Measurements from ENCODE around the gene TRIM72.
"Not testable (repeated sequence)": the region's sequence is repeated elsewhere in the genome, so short reads cannot be mapped to it uniquely, and the experiment has no call there.

The TRIM72 gene

GRCh38 chr16:31190818-31191444 lies 23.0 kb upstream of the TRIM72 start:
- H3K9ac ChIP-seq (ENCODE audit: low read depth in 1 of 2, low read length in 2 of 2): no peak overlapping the region
- H3K27ac ChIP-seq (ENCODE audit: low read depth, low read length): no peak overlapping the region
- H3K4me3 ChIP-seq (ENCODE audit: low read depth in 1 of 2, low read length in 2 of 2): no peak overlapping the region
- no peaks in the 10 kb centered on the region for H3K4me1 ChIP-seq (ENCODE audit: control insufficient read depth in 1 of 2, insufficient read depth in 2 of 2, low read length in 2 of 2)
- H3K9me3 ChIP-seq (ENCODE audit: control insufficient read depth in 1 of 2, low read length in 2 of 2): no peaks in the 10 kb centered on the region
- H3K27me3 ChIP-seq (ENCODE audit: control insufficient read depth in 1 of 2, insufficient read depth in 2 of 2, low read length in 2 of 2): no peaks in the 10 kb centered on the region
- peaks cover 68 to 100% of the 10 kb centered on the region in 2 donors for H3K36me3 ChIP-seq (ENCODE audit: control insufficient read depth in 1 of 2, insufficient read depth in 2 of 2, low read length in 2 of 2)

- H3K36me3 ChIP-seq (ENCODE audit: control insufficient read depth in 1 of 2, insufficient read depth in 2 of 2, low read length in 2 of 2): peaks cover 62 to 96% of the 10 kb centered on the region in 2 donors
- no peaks in the 10 kb centered on the region for H3K27me3 ChIP-seq (ENCODE audit: control insufficient read depth in 1 of 2, insufficient read depth in 2 of 2, low read length in 2 of 2)
- no peaks in the 10 kb centered on the region for H3K4me1 ChIP-seq (ENCODE audit: control insufficient read depth in 1 of 2, insufficient read depth in 2 of 2, low read length in 2 of 2)
- H3K27ac ChIP-seq (ENCODE audit: low read depth, low read length): no peak overlapping the region
- H3K9me3 ChIP-seq (ENCODE audit: control insufficient read depth in 1 of 2, low read length in 2 of 2): no peaks in the 10 kb centered on the region
- H3K4me3 ChIP-seq (ENCODE audit: low read depth in 1 of 2, low read length in 2 of 2): no peak overlapping the region
- no peak overlapping the region for H3K9ac ChIP-seq (ENCODE audit: low read depth in 1 of 2, low read length in 2 of 2)
Observed at GRCh38 chr16:31191697-31192428, 22.1 kb upstream of the TRIM72 start.

- no peaks in the 10 kb centered on the region for H3K27me3 ChIP-seq (ENCODE audit: control insufficient read depth in 1 of 2, insufficient read depth in 2 of 2, low read length in 2 of 2)
- H3K9me3 ChIP-seq (ENCODE audit: control insufficient read depth in 1 of 2, low read length in 2 of 2): no peaks in the 10 kb centered on the region
- no peak overlapping the region for H3K4me3 ChIP-seq (ENCODE audit: low read depth in 1 of 2, low read length in 2 of 2)
- no peaks in the 10 kb centered on the region for H3K4me1 ChIP-seq (ENCODE audit: control insufficient read depth in 1 of 2, insufficient read depth in 2 of 2, low read length in 2 of 2)
- no peak overlapping the region for H3K27ac ChIP-seq (ENCODE audit: low read depth, low read length)
- H3K36me3 ChIP-seq (ENCODE audit: control insufficient read depth in 1 of 2, insufficient read depth in 2 of 2, low read length in 2 of 2): peaks cover 50 to 88% of the 10 kb centered on the region in 2 donors
- H3K9ac ChIP-seq (ENCODE audit: low read depth in 1 of 2, low read length in 2 of 2): no peak overlapping the region
Observed at GRCh38 chr16:31192856-31193642, 20.9 kb upstream of the TRIM72 start.

GRCh38 chr16:31193874-31194273 lies 20.0 kb upstream of the TRIM72 start:
- no peaks in the 10 kb centered on the region for H3K27me3 ChIP-seq (ENCODE audit: control insufficient read depth in 1 of 2, insufficient read depth in 2 of 2, low read length in 2 of 2)
- no peak overlapping the region for H3K9ac ChIP-seq (ENCODE audit: low read depth in 1 of 2, low read length in 2 of 2)
- peaks cover 0 to 3% of the 10 kb centered on the region in 2 donors for H3K4me1 ChIP-seq (ENCODE audit: control insufficient read depth in 1 of 2, insufficient read depth in 2 of 2, low read length in 2 of 2)
- H3K4me3 ChIP-seq (ENCODE audit: low read depth in 1 of 2, low read length in 2 of 2): no peak overlapping the region
- peaks cover 42 to 82% of the 10 kb centered on the region in 2 donors for H3K36me3 ChIP-seq (ENCODE audit: control insufficient read depth in 1 of 2, insufficient read depth in 2 of 2, low read length in 2 of 2)
- H3K27ac ChIP-seq (ENCODE audit: low read depth, low read length): no peak overlapping the region
- no peaks in the 10 kb centered on the region for H3K9me3 ChIP-seq (ENCODE audit: control insufficient read depth in 1 of 2, low read length in 2 of 2)

- Histone ChIP-seq H3K9ac (ENCODE audit: low read depth in 1 of 2, low read length in 2 of 2) (no peak overlapping the region), H3K36me3 (ENCODE audit: control insufficient read depth in 1 of 2, insufficient read depth in 2 of 2, low read length in 2 of 2) (peaks cover 32 to 77% of the 10 kb centered on the region in 2 donors), H3K4me1 (ENCODE audit: control insufficient read depth in 1 of 2, insufficient read depth in 2 of 2, low read length in 2 of 2) (peaks cover 6 to 13% of the 10 kb centered on the region in 2 donors), H3K27me3 (ENCODE audit: control insufficient read depth in 1 of 2, insufficient read depth in 2 of 2, low read length in 2 of 2) (no peaks in the 10 kb centered on the region), H3K9me3 (ENCODE audit: control insufficient read depth in 1 of 2, low read length in 2 of 2) (no peaks in the 10 kb centered on the region), H3K4me3 (ENCODE audit: low read depth in 1 of 2, low read length in 2 of 2) (no peak overlapping the region), H3K27ac (ENCODE audit: low read depth, low read length) (no peak overlapping the region)
Observed at GRCh38 chr16:31194898-31195297, 19.0 kb upstream of the TRIM72 start.

- not testable (repeated sequence) for H3K4me3 ChIP-seq (ENCODE audit: low read depth in 1 of 2, low read length in 2 of 2); H3K27me3 ChIP-seq (ENCODE audit: control insufficient read depth in 1 of 2, insufficient read depth in 2 of 2, low read length in 2 of 2); H3K9me3 ChIP-seq (ENCODE audit: control insufficient read depth in 1 of 2, low read length in 2 of 2); H3K9ac ChIP-seq (ENCODE audit: low read depth in 1 of 2, low read length in 2 of 2); H3K27ac ChIP-seq (ENCODE audit: low read depth, low read length)
- peaks cover 15 to 19% of the 10 kb centered on the region in 2 donors for H3K4me1 ChIP-seq (ENCODE audit: control insufficient read depth in 1 of 2, insufficient read depth in 2 of 2, low read length in 2 of 2)
- H3K36me3 ChIP-seq (ENCODE audit: control insufficient read depth in 1 of 2, insufficient read depth in 2 of 2, low read length in 2 of 2): peaks cover 24 to 67% of the 10 kb centered on the region in 2 donors
Observed at GRCh38 chr16:31195861-31196260, 18.1 kb upstream of the TRIM72 start.

- Histone ChIP-seq H3K27ac (ENCODE audit: low read depth, low read length) (no peak overlapping the region), H3K36me3 (ENCODE audit: control insufficient read depth in 1 of 2, insufficient read depth in 2 of 2, low read length in 2 of 2) (peaks cover 18 to 61% of the 10 kb centered on the region in 2 donors), H3K9ac (ENCODE audit: low read depth in 1 of 2, low read length in 2 of 2) (no peak overlapping the region), H3K4me1 (ENCODE audit: control insufficient read depth in 1 of 2, insufficient read depth in 2 of 2, low read length in 2 of 2) (peaks cover 22 to 25% of the 10 kb centered on the region in 2 donors), H3K9me3 (ENCODE audit: control insufficient read depth in 1 of 2, low read length in 2 of 2) (no peaks in the 10 kb centered on the region), H3K4me3 (ENCODE audit: low read depth in 1 of 2, low read length in 2 of 2) (no peak overlapping the region), H3K27me3 (ENCODE audit: control insufficient read depth in 1 of 2, insufficient read depth in 2 of 2, low read length in 2 of 2) (no peaks in the 10 kb centered on the region)
Observed at GRCh38 chr16:31196324-31197088, 17.4 kb upstream of the TRIM72 start.

- Histone ChIP-seq H3K4me1 (ENCODE audit: control insufficient read depth in 1 of 2, insufficient read depth in 2 of 2, low read length in 2 of 2) (peaks cover 26 to 33% of the 10 kb centered on the region in 2 donors), H3K9ac (ENCODE audit: low read depth in 1 of 2, low read length in 2 of 2) (no peak overlapping the region), H3K27ac (ENCODE audit: low read depth, low read length) (no peak overlapping the region), H3K9me3 (ENCODE audit: control insufficient read depth in 1 of 2, low read length in 2 of 2) (no peaks in the 10 kb centered on the region), H3K4me3 (ENCODE audit: low read depth in 1 of 2, low read length in 2 of 2) (no peak overlapping the region), H3K36me3 (ENCODE audit: control insufficient read depth in 1 of 2, insufficient read depth in 2 of 2, low read length in 2 of 2) (peaks cover 9 to 42% of the 10 kb centered on the region in 2 donors), H3K27me3 (ENCODE audit: control insufficient read depth in 1 of 2, insufficient read depth in 2 of 2, low read length in 2 of 2) (no peaks in the 10 kb centered on the region)
Observed at GRCh38 chr16:31198207-31198882, 15.6 kb upstream of the TRIM72 start.

- Histone ChIP-seq H3K9me3 (ENCODE audit: control insufficient read depth in 1 of 2, low read length in 2 of 2) (no peaks in the 10 kb centered on the region), H3K9ac (ENCODE audit: low read depth in 1 of 2, low read length in 2 of 2) (peak overlapping the region in 1 of 2 donors; percentile 22), H3K27ac (ENCODE audit: low read depth, low read length) (no peak overlapping the region)
Observed at GRCh38 chr16:31199430-31200041, 14.4 kb upstream of the TRIM72 start.

More at GRCh38 chr16:31199430-31200041, 14.4 kb upstream of the TRIM72 start:
- Histone ChIP-seq H3K4me1 (ENCODE audit: control insufficient read depth in 1 of 2, insufficient read depth in 2 of 2, low read length in 2 of 2) (peaks cover 26 to 33% of the 10 kb centered on the region in 2 donors), H3K36me3 (ENCODE audit: control insufficient read depth in 1 of 2, insufficient read depth in 2 of 2, low read length in 2 of 2) (peaks cover 5 to 31% of the 10 kb centered on the region in 2 donors), H3K4me3 (ENCODE audit: low read depth in 1 of 2, low read length in 2 of 2) (no peak overlapping the region), H3K27me3 (ENCODE audit: control insufficient read depth in 1 of 2, insufficient read depth in 2 of 2, low read length in 2 of 2) (no peaks in the 10 kb centered on the region)
